ENCODE measurements around the gene LARGE2. TPM values are rescaled to one million over a fixed set of nuclear protein-coding genes. Genes with fewer than 3 reads are reported as not detected.

Gene LARGE2
- total RNA-seq, 1 experiment from 2014 or later, result 30.1 TPM

DNA sequence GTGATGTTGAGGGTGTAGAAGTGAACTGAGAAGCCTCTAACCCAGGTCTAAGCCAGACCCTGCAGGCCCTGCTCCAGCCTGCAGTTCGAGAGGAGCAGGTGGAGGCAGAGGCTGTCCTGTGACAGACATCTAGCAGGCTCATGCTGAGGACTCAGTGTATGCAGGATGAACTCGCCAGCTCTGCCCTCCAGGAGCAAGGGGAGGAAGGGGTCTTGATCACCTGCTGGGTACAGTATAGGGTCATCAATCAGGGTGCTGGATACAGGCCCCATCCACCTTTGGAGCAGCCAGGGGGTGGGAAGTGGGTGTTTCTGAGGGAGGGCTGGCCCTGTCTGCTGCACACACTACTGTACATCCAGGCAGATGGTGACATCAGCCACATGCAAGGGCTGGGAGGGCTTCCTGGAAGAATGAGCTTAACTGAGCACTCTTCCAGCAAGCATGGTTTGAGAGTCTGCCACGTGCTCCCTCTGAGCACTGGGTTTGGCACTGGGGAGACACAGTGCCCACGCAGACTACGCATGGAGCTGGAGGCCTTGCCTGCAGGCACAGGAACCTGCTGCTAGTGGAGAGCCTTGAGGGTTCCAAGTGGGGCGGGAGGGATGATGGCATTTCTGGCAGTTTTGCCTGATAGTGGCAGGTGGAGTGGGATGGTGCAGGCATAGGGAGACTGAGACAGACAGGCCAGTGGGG, 27.8 kb upstream of the LARGE2 start:
- Mint-ChIP-seq H3K36me3 (ENCODE audit: insufficient read depth, unreplicated experiment) (peaks cover 12% of the 10 kb centered on the region), H3K4me3 (ENCODE audit: low read depth, unreplicated experiment) (no peak overlapping the region), H3K27ac (ENCODE audit: unreplicated experiment) (no peak overlapping the region), H3K27me3 (ENCODE audit: unreplicated experiment) (peaks cover 62% of the 10 kb centered on the region), H3K9me3 (ENCODE audit: low read depth, unreplicated experiment) (no peaks in the 10 kb centered on the region), H3K4me1 (ENCODE audit: low read depth, unreplicated experiment) (no peaks in the 10 kb centered on the region)
- intact Hi-C loops (cut with micrococcal nuclease; ENCODE audit: unreplicated experiment), result no loop called here
- TF ChIP-seq, protein P1, sequence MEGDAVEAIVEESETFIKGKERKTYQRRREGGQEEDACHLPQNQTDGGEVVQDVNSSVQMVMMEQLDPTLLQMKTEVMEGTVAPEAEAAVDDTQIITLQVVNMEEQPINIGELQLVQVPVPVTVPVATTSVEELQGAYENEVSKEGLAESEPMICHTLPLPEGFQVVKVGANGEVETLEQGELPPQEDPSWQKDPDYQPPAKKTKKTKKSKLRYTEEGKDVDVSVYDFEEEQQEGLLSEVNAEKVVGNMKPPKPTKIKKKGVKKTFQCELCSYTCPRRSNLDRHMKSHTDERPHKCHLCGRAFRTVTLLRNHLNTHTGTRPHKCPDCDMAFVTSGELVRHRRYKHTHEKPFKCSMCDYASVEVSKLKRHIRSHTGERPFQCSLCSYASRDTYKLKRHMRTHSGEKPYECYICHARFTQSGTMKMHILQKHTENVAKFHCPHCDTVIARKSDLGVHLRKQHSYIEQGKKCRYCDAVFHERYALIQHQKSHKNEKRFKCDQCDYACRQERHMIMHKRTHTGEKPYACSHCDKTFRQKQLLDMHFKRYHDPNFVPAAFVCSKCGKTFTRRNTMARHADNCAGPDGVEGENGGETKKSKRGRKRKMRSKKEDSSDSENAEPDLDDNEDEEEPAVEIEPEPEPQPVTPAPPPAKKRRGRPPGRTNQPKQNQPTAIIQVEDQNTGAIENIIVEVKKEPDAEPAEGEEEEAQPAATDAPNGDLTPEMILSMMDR (IDR thresholded peaks at IDR 0.05; ENCODE audit: unreplicated experiment), result no peak
- no peak for DNase-seq
- BruUV-seq (replicated peaks), result no TSS peak
- CTCF ChIA-PET, result interaction anchor here (0.6 to 0.7 kb wide), 2 partner anchors 21 to 35 kb away, joined by 3 to 5 read pairs; no protein-coding TSS in a partner anchor

- TF ChIP-seq, protein P1 (IDR thresholded peaks at IDR 0.05; ENCODE audit: unreplicated experiment), result no peak
- no peak for DNase-seq
- H3K4me3 Mint-ChIP-seq (ENCODE audit: low read depth, unreplicated experiment), result no peak overlapping the region
- no peaks in the 10 kb centered on the region for H3K9me3 Mint-ChIP-seq (ENCODE audit: low read depth, unreplicated experiment)
- peaks cover 62% of the 10 kb centered on the region for H3K27me3 Mint-ChIP-seq (ENCODE audit: unreplicated experiment)
- no TSS peak for BruUV-seq (replicated peaks)
- peaks cover 20% of the 10 kb centered on the region for H3K36me3 Mint-ChIP-seq (ENCODE audit: insufficient read depth, unreplicated experiment)
- CTCF ChIA-PET, result interaction anchor here (0.7 kb wide), 1 partner anchor 22 kb away, joined by 5 read pairs; no protein-coding TSS in a partner anchor
- intact Hi-C loops (cut with micrococcal nuclease; ENCODE audit: unreplicated experiment), result loop anchor here (1.0 kb wide), 1 partner anchor 20 kb away; no protein-coding TSS in a partner anchor
- peaks cover 6% of the 10 kb centered on the region for H3K4me1 Mint-ChIP-seq (ENCODE audit: low read depth, unreplicated experiment)
- H3K27ac Mint-ChIP-seq (ENCODE audit: unreplicated experiment), result no peak overlapping the region
These were observed 26.8 kb upstream of the LARGE2 start for GRCh38 chr11:45895553-45896259.

GRCh38 chr11:45896422-45896984, 26.0 kb upstream of the LARGE2 start:
- peaks cover 10% of the 10 kb centered on the region for H3K4me1 Mint-ChIP-seq (ENCODE audit: low read depth, unreplicated experiment)

GRCh38 chr11:45897556-45897955, 24.9 kb upstream of the LARGE2 start:
- Mint-ChIP-seq H3K36me3 (ENCODE audit: insufficient read depth, unreplicated experiment) (peaks cover 25% of the 10 kb centered on the region), H3K4me3 (ENCODE audit: low read depth, unreplicated experiment) (no peak overlapping the region), H3K27ac (ENCODE audit: unreplicated experiment) (no peak overlapping the region), H3K27me3 (ENCODE audit: unreplicated experiment) (peaks cover 54% of the 10 kb centered on the region), H3K9me3 (ENCODE audit: low read depth, unreplicated experiment) (no peaks in the 10 kb centered on the region), H3K4me1 (ENCODE audit: low read depth, unreplicated experiment) (peaks cover 10% of the 10 kb centered on the region)
- TF ChIP-seq, protein P1 (IDR thresholded peaks at IDR 0.05; ENCODE audit: unreplicated experiment), result no peak
- no peak for DNase-seq
- intact Hi-C loops (cut with micrococcal nuclease; ENCODE audit: unreplicated experiment), result no loop called here
- BruUV-seq (replicated peaks), result no TSS peak
- CTCF ChIA-PET, result interaction anchor here (1.6 kb wide), 1 partner anchor 121 kb away, joined by 4 read pairs; no protein-coding TSS in a partner anchor

More at GRCh38 chr11:45896422-45896984, 26.0 kb upstream of the LARGE2 start:
- Mint-ChIP-seq H3K4me3 (ENCODE audit: low read depth, unreplicated experiment) (no peak overlapping the region), H3K9me3 (ENCODE audit: low read depth, unreplicated experiment) (no peaks in the 10 kb centered on the region), H3K27me3 (ENCODE audit: unreplicated experiment) (peaks cover 63% of the 10 kb centered on the region), H3K27ac (ENCODE audit: unreplicated experiment) (no peak overlapping the region), H3K36me3 (ENCODE audit: insufficient read depth, unreplicated experiment) (peaks cover 25% of the 10 kb centered on the region)
- no TSS peak for BruUV-seq (replicated peaks)
- TF ChIP-seq, protein P1 (IDR thresholded peaks at IDR 0.05; ENCODE audit: unreplicated experiment), result no peak
- intact Hi-C loops (cut with micrococcal nuclease; ENCODE audit: unreplicated experiment), result loop anchor here (1.0 kb wide), 1 partner anchor 21 kb away; no protein-coding TSS in a partner anchor
- CTCF ChIA-PET, result interaction anchor here (1.6 kb wide), 1 partner anchor 122 kb away, joined by 4 read pairs; no protein-coding TSS in a partner anchor
- DNase-seq, result peak; percentile 68
